GM12874 (cell line): ENCODE results near the gene ZFP36.

Source experiments
- TF ChIP-seq, protein P1 (sequence below): IDR thresholded peaks from 2 replicates; pipeline ENCODE4 v1.5.1; 2011; ENCODE audit warnings: low read depth, mild to moderate bottlenecking, control low read depth, low read length, moderate library complexity; ENCODE audit not compliant: insufficient read depth

Gene ZFP36

DNA sequence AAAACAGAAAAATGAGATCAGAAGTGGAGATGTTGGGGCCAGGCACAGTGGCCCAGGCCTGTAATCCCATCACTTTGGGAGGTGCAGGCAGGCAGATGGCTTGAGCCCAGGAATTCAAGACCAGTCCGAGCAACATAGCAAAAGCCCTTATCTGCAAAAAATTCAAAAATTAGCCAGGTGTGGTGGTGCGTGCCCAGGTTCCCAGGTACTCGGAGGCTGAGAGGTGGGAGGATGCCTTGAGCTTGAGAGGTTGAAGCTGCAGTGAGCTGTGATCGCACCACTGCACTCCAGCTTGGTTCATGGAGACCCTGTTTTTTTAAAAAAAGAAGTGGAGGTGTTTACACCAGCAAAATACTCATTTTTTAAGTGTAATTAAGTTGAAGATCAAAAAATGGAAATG is 6.6 kb upstream of the ZFP36 start:
- TF ChIP-seq, protein P1, sequence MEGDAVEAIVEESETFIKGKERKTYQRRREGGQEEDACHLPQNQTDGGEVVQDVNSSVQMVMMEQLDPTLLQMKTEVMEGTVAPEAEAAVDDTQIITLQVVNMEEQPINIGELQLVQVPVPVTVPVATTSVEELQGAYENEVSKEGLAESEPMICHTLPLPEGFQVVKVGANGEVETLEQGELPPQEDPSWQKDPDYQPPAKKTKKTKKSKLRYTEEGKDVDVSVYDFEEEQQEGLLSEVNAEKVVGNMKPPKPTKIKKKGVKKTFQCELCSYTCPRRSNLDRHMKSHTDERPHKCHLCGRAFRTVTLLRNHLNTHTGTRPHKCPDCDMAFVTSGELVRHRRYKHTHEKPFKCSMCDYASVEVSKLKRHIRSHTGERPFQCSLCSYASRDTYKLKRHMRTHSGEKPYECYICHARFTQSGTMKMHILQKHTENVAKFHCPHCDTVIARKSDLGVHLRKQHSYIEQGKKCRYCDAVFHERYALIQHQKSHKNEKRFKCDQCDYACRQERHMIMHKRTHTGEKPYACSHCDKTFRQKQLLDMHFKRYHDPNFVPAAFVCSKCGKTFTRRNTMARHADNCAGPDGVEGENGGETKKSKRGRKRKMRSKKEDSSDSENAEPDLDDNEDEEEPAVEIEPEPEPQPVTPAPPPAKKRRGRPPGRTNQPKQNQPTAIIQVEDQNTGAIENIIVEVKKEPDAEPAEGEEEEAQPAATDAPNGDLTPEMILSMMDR = no peak

GRCh38 chr19:39401070-39401548 is 5.5 kb upstream of the ZFP36 start:
- TF ChIP-seq, protein P1 = no peak

- TF ChIP-seq, protein P1 = no peak
These were observed 4.9 kb upstream of the ZFP36 start for GRCh38 chr19:39401549-39402345.

DNA sequence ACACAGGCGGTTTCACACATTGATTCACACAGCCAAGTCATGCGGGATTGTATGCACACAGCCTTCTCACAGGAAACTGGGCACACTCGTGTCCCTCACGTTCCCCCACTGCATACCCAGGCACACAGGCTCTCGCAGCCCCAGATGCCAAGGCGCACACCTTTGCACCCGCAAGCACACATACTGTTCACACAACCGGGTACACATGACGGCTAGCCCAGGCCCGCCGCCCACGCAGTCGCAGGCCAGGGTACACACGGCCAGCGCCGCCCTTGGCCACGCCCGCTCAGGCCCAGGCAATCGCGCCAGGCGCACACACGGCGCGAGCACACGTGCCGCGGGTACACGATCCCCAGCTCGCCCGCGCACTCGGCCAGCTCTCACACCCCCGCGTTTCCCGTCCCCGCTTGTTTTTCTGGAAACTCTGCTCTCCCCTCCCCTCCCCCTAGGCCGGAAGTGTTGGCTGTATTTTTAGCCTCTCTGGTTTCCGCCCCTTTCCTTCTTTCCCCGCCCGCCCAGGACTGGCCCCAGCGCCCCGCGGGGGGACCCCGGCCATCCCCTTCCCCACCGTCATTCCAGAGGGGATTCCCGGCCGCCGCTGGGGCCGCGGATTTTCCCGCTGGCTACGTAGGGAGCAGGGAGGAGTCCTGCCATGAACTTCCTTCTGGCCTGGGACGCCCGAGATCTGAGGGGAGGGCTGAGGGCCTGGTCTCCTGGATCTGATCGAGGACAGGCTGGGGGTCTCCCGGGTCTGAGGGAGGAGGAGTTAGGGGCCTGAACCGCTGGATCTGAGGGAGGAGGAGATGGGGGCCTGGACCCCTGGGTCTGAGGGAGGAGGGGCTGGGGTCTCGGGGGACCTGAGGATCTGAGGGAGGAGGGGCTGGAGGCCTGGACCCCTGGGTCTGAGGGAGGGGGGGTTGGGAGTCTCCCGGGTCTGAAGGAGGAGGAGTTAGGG is 4.0 kb upstream of the ZFP36 start:
- TF ChIP-seq, protein P1 = no peak

- TF ChIP-seq, protein P1 = no peak
These were observed 3.0 kb upstream of the ZFP36 start for GRCh38 chr19:39403331-39404312.

GRCh38 chr19:39405261-39405957 is 1.2 kb upstream of the ZFP36 start:
- TF ChIP-seq, protein P1 = no peak
